Neural cell (in vitro differentiated cells): ENCODE measurements around the gene UBE2E1.

Experiments
- EP300 ChIP-seq: fragments of 450-650 bp; conservative IDR thresholded peaks from 2 replicates; pipeline ENCODE4 v1.6.1; 2014; ENCODE audit warnings: antibody characterized with exemption, mild to moderate bottlenecking, moderate library complexity; ENCODE audit not compliant: poor library complexity, severe bottlenecking
- EZH2 ChIP-seq: fragments of 200-600, 300-800 bp; shearing (Covaris generic), sonication (generic); IDR thresholded peaks from 2 replicates; pipeline ENCODE4 v1.6.1; 2014; ENCODE audit warnings: antibody characterized with exemption, low read length, borderline replicate concordance, mild to moderate bottlenecking; ENCODE audit not compliant: insufficient read depth, poor library complexity, severe bottlenecking
- MXI1 ChIP-seq: fragments of 450-650 bp; conservative IDR thresholded peaks from 2 replicates; pipeline ENCODE4 v1.6.1; 2014; ENCODE audit warnings: antibody characterized with exemption, mild to moderate bottlenecking; ENCODE audit not compliant: poor library complexity, severe bottlenecking
- POLR2AphosphoS5 ChIP-seq: IDR thresholded peaks from 2 replicates; pipeline ENCODE4 v1.6.1; 2012
- RAD21 ChIP-seq: fragments of 450-650 bp; conservative IDR thresholded peaks from 2 replicates; pipeline ENCODE4 v1.6.1; 2014; ENCODE audit warnings: antibody characterized with exemption, mild to moderate bottlenecking, moderate library complexity
- TAF1 ChIP-seq: IDR thresholded peaks from 2 replicates; pipeline ENCODE4 v1.6.1; 2012; ENCODE audit warnings: low read depth
- TF ChIP-seq, protein P1 (sequence below): fragments of 450-650 bp; IDR thresholded peaks from 2 replicates; pipeline ENCODE4 v1.5.1; 2014; ENCODE audit warnings: antibody characterized with exemption, mild to moderate bottlenecking, moderate library complexity; ENCODE audit not compliant: poor library complexity, severe bottlenecking
- TF ChIP-seq, protein P2 (sequence below): IDR thresholded peaks from 2 replicates; pipeline ENCODE4 v1.6.1; 2012; ENCODE audit warnings: borderline replicate concordance

DNA sequence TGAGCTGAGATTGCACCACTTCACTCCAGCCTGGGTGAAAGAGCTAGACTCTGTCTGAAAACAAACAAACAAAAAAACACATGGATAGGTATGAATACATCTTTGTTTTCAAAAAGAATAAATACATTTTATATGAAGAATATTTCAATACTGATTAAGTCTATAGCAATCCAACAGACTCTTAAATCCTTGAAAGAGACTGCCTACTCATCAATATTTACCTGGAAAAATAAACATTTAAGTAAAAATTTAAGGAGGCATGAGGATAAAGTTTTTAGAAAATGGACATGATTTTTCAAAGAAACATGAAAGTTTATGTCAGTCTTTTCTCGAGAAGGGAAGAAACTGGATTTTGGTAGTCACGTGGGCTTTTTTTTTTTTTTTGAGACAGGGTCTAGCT lies 105.6 kb downstream of the UBE2E1 start:
- TF ChIP-seq, protein P1, sequence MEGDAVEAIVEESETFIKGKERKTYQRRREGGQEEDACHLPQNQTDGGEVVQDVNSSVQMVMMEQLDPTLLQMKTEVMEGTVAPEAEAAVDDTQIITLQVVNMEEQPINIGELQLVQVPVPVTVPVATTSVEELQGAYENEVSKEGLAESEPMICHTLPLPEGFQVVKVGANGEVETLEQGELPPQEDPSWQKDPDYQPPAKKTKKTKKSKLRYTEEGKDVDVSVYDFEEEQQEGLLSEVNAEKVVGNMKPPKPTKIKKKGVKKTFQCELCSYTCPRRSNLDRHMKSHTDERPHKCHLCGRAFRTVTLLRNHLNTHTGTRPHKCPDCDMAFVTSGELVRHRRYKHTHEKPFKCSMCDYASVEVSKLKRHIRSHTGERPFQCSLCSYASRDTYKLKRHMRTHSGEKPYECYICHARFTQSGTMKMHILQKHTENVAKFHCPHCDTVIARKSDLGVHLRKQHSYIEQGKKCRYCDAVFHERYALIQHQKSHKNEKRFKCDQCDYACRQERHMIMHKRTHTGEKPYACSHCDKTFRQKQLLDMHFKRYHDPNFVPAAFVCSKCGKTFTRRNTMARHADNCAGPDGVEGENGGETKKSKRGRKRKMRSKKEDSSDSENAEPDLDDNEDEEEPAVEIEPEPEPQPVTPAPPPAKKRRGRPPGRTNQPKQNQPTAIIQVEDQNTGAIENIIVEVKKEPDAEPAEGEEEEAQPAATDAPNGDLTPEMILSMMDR, result no peak
- TF ChIP-seq EP300, result no peak
- no peak for TF ChIP-seq RAD21
- TF ChIP-seq POLR2AphosphoS5, result no peak
- no peak for TF ChIP-seq EZH2
- TF ChIP-seq, protein P2, sequence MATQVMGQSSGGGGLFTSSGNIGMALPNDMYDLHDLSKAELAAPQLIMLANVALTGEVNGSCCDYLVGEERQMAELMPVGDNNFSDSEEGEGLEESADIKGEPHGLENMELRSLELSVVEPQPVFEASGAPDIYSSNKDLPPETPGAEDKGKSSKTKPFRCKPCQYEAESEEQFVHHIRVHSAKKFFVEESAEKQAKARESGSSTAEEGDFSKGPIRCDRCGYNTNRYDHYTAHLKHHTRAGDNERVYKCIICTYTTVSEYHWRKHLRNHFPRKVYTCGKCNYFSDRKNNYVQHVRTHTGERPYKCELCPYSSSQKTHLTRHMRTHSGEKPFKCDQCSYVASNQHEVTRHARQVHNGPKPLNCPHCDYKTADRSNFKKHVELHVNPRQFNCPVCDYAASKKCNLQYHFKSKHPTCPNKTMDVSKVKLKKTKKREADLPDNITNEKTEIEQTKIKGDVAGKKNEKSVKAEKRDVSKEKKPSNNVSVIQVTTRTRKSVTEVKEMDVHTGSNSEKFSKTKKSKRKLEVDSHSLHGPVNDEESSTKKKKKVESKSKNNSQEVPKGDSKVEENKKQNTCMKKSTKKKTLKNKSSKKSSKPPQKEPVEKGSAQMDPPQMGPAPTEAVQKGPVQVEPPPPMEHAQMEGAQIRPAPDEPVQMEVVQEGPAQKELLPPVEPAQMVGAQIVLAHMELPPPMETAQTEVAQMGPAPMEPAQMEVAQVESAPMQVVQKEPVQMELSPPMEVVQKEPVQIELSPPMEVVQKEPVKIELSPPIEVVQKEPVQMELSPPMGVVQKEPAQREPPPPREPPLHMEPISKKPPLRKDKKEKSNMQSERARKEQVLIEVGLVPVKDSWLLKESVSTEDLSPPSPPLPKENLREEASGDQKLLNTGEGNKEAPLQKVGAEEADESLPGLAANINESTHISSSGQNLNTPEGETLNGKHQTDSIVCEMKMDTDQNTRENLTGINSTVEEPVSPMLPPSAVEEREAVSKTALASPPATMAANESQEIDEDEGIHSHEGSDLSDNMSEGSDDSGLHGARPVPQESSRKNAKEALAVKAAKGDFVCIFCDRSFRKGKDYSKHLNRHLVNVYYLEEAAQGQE, result no peak
- no peak for TF ChIP-seq MXI1
- no peak for TF ChIP-seq TAF1
